ENCODE data around the gene C1orf167. TPM values are rescaled to one million over a fixed set of nuclear protein-coding genes. Genes with fewer than 3 reads are reported as not detected.

Gene C1orf167
- total and polyA plus RNA-seq, 10 of the 15 experiments (the other 5 are each of a cell fraction or from before 2014, with no cell fraction given) = 0.17 to 0.31 TPM; not detected in 8

GRCh38 chr1:11800756-11801433 is 38.9 kb downstream of the C1orf167 start (continued):
- no peak for TF ChIP-seq ZBTB11 (CRISPR knock-in tag; IDR thresholded peaks at IDR 0.05)
- TF ChIP-seq RB1 (IDR thresholded peaks at IDR 0.05; ENCODE audit: borderline replicate concordance) = no peak
- no peak for TF ChIP-seq JUNB (IDR thresholded peaks at IDR 0.05)
- no peak for TF ChIP-seq CBX3 (IDR thresholded peaks at IDR 0.05; ENCODE audit: borderline replicate concordance, low read depth)

- DNase-seq (ENCODE audit: low read depth, low spot score) (no peak), FAIRE-seq (no peak), ATAC-seq (peak; percentile 6; the same call in 1 of the 3 replicates)
- H3K27ac ChIP-seq (ENCODE audit: control insufficient read depth, insufficient read depth) = no peak overlapping the region
- H3K4me3 ChIP-seq = peak overlapping the region; percentile 56
- intact Hi-C loops (cut with micrococcal nuclease; ENCODE audit: unreplicated experiment) (no loop called here), in situ Hi-C loops (cut with MboI) (no loop called here)
- peaks cover 0 to 5% of the 10 kb centered on the region in 2 experiments; a peak in 3 of 4 replicates for H3K36me3 ChIP-seq (ENCODE audit: control insufficient read depth in 2 of 2, insufficient read depth in 2 of 2, low read length in 1 of 2)
- peaks cover 8% of the 10 kb centered on the region for H3K4me1 ChIP-seq (ENCODE audit: control insufficient read depth, insufficient read depth, low read length)
- no peaks in the 10 kb centered on the region for H4K20me1 ChIP-seq (ENCODE audit: control insufficient read depth, insufficient read depth)
- RAD21 ChIA-PET (ENCODE audit: unreplicated experiment) = interaction anchor here (1.3 kb wide), 1 partner anchor 139 kb away, joined by 5 read pairs; the partner anchor contains the start of gene FBXO6
- SMC1A ChIA-PET (ENCODE audit: uncharacterized antibody, unreplicated experiment) = no interaction called here
- no peaks in the 10 kb centered on the region for H3K9me3 ChIP-seq (replicated peaks; ENCODE audit: control insufficient read depth, insufficient read depth, low read length)
- peak overlapping the region; percentile 86; the same call in 1 of the 2 replicates for H3K4me2 ChIP-seq (ENCODE audit: control insufficient read depth, insufficient read depth)
- H3K27me3 ChIP-seq (replicated peaks in 1 of 2; ENCODE audit: control insufficient read depth in 2 of 2, insufficient read depth in 2 of 2, low read length in 1 of 2) = no peaks in the 10 kb centered on the region
- CTCF ChIA-PET = no interaction called here
- no TSS peak for BruUV-seq (replicated peaks)
- POLR2A ChIA-PET = interaction anchor here (0.8 to 2.0 kb wide), 3 partner anchors 12 to 105 kb away, joined by 4 to 20 read pairs (median 7); no protein-coding TSS in a partner anchor
- 36% methylated on average over 6 of the region's 6 CpGs for WGBS (ENCODE audit: insufficient coverage, insufficient replicate concordance, low lambda C conversion rate, missing lambda C conversion rate)
- H3K79me2 ChIP-seq (ENCODE audit: control insufficient read depth, insufficient read depth, low read length) = peaks cover 26% of the 10 kb centered on the region
- 0 out of 2 replicates have a peak overlapping the region, but pooled peaks have one; percentile 17 for H3K9ac ChIP-seq (ENCODE audit: control insufficient read depth, insufficient read depth, low read length)
- no peak overlapping the region for H2AFZ ChIP-seq (ENCODE audit: control insufficient read depth, low read depth, low read length)
- TF ChIP-seq SIN3A (IDR thresholded peaks at IDR 0.05; ENCODE audit: low read depth, low read length) = no peak
- no peak for TF ChIP-seq NFIC (IDR thresholded peaks at IDR 0.05; ENCODE audit: low read depth, low read length)
- TF ChIP-seq ZNF274 (IDR thresholded peaks at IDR 0.05; ENCODE audit: insufficient read depth, insufficient read length) = no peak
- no peak for TF ChIP-seq ZNF622 (IDR thresholded peaks at IDR 0.05)
- peak; percentile 74 for TF ChIP-seq RAD51 (IDR thresholded peaks at IDR 0.05)
- TF ChIP-seq BCL11A (IDR thresholded peaks at IDR 0.05; ENCODE audit: low read depth, low read length) = no peak
- TF ChIP-seq LARP7 (IDR thresholded peaks at IDR 0.05) = no peak
- TF ChIP-seq ZNF207 (IDR thresholded peaks at IDR 0.05; ENCODE audit: borderline replicate concordance) = 0 out of 2 replicates have a peak, but pooled peaks have one; percentile 27
- no peak for TF ChIP-seq SKIL (IDR thresholded peaks at IDR 0.05; ENCODE audit: low read depth, poor library complexity, severe bottlenecking)
- TF ChIP-seq ZSCAN29 (IDR thresholded peaks at IDR 0.05) = no peak
- no peak for TF ChIP-seq SREBF2 (IDR thresholded peaks at IDR 0.05; ENCODE audit: low read length)
- no peak for TF ChIP-seq IKZF1 (conservative IDR thresholded peaks at IDR 0.05)
- TF ChIP-seq POLR2AphosphoS2 (IDR thresholded peaks at IDR 0.05; ENCODE audit: low read depth, low read length) = no peak
- TF ChIP-seq MTA2 (IDR thresholded peaks at IDR 0.05; ENCODE audit: low read depth) = peak; percentile 70; the same call in 1 of the 2 replicates
- TF ChIP-seq BMI1 (IDR thresholded peaks at IDR 0.05; ENCODE audit: borderline replicate concordance) = no peak
- no peak for TF ChIP-seq IRF4 (IDR thresholded peaks at IDR 0.05; ENCODE audit: low read depth, low read length)
- TF ChIP-seq SREBF1 (IDR thresholded peaks at IDR 0.05; ENCODE audit: low read length) = no peak
These were observed 40.6 kb downstream of the C1orf167 start for GRCh38 chr1:11802616-11802972.
